Erythroblast (primary cell): ENCODE results near the gene CCR6.

ENCODE experiments used
- GATA1 ChIP-seq: IDR thresholded peaks from 2 replicates; pipeline ENCODE4 v1.6.1; 2011; ENCODE audit warnings: low read depth, mild to moderate bottlenecking, control low read depth, low read length, moderate library complexity
- POLR2A ChIP-seq: IDR thresholded peaks from 2 replicates; pipeline ENCODE4 v1.6.1; 2011; ENCODE audit warnings: mild to moderate bottlenecking, low read length

GRCh38 chr6:167122041-167122826 is 662 bp upstream of the CCR6 start:
- no peak for TF ChIP-seq POLR2A
- TF ChIP-seq GATA1 = no peak
